Inferior parietal cortex (tissue), 1 donor: Measurements from ENCODE around the gene NPRL2.

Source experiments
- DNase-seq: peaks from one replicate; pipeline ENCODE4 v3.0.0-alpha.2; 2016; ENCODE audit errors: extremely low spot score

The NPRL2 gene

GRCh38 chr3:50327943-50328691, 22.5 kb downstream of the NPRL2 start, which contains the start of gene TUSC2:
Gene TUSC2 (minus strand): TSS chr3:50328223. CDS start chr3:50328099, 124 bp downstream.
- DNase-seq: peak; percentile 98

- no peak for DNase-seq
Observed at GRCh38 chr3:50327129-50327528, 23.4 kb downstream of the NPRL2 start.

DNA sequence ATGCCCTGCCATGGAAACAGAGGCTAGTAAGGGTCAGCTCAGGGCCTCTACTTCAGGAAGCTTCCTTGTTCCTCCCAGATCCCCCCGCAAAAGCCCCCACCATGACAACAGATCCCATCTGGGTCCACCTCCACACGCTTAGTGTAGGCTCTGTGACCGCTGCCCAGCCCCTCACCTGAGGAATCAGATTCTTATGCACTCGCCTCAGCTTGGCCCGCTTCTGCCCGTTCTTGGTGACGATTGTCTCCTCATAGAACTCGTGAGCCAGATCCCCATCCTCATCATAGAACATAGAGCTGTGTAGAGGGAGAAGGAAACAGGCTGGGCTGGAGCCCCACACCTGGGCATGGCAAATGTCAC, 24.4 kb downstream of the NPRL2 start:
- no peak for DNase-seq

- DNase-seq: no peak
Observed at GRCh38 chr3:50325497-50326181, 24.9 kb downstream of the NPRL2 start.

DNA sequence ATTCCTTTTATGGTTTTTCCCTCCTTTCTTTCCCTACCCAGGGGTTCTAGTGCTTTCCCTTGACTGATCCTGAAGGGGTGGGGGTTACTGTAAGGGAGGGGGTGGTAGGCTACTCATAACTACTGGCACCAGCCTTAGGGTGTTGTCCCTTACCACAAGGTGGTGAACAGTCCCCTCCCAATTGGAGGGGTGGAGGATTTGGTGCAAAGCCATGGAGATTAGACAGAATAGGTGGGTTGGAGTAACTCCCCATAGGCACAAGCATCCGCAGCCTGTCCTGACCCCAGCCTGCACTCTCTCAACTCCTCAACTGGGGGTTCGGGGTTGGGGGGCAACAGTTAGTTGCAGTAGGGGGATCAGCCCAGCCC, 25.5 kb downstream of the NPRL2 start:
- DNase-seq: no peak

DNA sequence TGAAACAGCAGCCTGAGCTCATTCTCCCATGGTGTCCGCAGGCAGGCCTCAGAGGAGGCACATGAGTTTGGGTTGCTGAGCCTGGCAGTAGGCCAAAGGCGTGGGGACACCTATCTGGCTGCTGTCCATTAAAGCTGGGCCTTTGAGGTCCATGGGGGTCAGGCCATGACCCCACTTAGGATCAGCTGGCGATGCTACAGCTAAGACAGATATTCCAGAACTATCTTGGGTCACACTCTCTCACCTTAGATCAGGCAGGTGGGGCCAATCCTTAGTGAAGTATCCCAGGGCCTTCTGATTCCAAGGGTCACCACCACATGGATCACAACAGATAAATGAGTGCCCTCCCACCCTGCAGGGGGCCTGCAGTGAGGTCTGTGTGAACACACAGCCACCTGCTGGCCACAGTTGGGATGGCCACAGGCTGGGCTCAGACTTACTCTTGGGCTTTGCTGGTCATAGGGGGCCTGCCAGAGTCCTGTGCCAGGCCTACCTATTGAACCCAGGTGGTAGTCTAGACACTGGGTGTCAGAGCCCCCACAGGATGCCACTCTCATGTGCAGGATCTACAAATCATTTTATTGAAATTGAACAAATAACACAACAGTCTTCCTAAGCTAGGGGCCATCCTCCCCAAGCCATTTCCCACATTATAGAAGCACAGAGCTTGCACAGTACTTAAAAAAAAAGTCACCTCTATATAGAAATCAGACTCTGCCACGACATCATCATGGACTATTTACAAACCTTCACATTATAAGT, 26.0 kb downstream of the NPRL2 start:
- DNase-seq: peak; percentile 73

DNA sequence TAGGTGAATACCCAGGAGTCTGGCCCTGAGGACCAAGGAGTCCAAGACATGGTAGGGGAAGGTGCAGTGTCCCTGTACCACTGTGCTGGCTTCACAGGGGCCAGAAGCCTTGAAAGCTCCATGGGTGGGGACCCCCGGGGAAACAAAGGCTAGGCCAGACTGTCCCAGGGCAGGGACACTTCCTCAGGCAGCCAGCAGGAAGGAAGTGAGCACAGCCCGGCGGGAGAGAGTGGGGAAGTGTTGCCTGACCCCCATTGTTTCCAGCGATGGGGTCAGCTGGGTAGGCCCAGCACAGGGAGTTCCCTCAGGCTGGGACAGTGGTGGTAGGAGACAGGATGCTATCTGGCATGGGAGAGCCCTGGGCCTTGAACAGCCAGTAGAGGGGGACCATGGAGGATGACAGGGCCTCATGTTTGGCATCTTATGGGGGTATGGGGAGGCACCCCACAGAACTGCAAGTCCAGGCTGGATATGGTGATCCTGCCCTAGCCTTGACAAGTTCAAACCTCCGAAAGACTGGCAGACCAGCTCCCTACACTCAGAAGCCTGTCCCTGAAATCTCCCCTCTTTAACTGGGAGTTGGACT, 26.9 kb downstream of the NPRL2 start:
- no peak for DNase-seq

DNA sequence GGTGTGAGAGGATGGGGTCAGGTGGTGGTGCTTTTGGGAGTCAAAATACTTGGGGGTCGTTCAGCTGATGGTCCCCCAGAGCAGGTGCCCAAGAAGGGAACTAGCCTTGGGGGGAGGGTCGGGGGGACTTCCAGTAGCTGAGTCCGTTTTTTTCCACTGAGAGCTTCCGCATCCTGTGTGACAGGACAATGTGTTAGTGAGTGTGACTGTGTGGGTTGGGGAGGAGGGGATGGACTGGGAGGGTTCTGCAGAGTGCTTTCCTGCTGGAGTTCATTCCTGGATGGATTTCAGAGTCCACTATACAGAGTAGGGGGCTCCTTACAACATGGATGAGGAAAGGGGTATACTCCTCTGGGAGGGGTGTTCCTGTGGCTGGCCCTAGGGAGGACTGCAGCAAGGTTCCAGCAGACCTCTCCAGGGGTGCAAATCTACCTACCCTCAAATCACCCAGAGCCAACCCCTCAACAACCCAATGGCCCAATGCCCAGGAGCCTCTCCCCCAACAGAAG, 27.4 kb downstream of the NPRL2 start:
- no peak for DNase-seq

- no peak for DNase-seq
Observed at GRCh38 chr3:50322386-50323091, 28.0 kb downstream of the NPRL2 start, which contains the start of gene HYAL2. Gene HYAL2 (minus strand): TSS chr3:50322745. CDS start chr3:50320489, 2,256 bp downstream.

DNA sequence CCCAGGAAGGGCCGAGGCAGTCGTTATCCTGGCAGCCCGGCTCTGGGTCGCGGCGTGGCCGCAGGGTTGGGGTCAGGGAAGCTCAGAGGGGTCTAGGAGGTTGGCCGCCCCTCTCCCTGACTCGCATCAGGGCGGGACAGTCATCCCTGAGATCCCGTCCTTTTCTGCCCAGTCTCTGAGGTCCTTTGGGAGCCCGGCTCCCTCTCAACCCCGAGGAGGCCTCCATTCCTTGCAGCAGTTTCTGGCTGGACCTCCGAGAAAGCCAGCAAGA, 28.5 kb downstream of the NPRL2 start:
- no peak for DNase-seq

- DNase-seq: peak; percentile 82
Observed at GRCh38 chr3:50321336-50322114, 29.1 kb downstream of the NPRL2 start.

DNA sequence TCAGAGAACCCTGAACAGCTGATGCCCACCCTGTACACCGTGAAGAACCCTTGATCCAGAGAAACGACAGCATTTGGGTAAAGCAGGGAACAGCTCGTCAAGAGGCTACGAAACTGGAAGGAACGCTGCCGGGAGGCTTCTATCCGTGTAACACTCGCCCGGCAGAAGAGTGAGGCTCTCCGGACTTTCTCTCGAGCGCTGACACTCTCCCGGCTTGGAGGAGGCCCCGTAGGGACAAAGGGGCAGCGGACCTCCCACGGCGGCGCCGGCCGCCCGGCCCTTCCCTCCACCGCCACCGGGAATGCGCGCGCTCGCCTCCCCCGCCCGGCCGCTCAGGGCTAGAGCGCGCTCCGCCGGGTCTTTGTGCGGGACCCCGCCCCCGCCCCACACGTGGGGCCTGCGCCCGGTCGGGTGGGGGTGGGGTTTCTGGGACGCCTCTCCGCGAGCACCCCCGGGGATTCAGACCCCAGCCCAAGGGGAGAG, 29.7 kb downstream of the NPRL2 start:
- peak; percentile 72 for DNase-seq

DNA sequence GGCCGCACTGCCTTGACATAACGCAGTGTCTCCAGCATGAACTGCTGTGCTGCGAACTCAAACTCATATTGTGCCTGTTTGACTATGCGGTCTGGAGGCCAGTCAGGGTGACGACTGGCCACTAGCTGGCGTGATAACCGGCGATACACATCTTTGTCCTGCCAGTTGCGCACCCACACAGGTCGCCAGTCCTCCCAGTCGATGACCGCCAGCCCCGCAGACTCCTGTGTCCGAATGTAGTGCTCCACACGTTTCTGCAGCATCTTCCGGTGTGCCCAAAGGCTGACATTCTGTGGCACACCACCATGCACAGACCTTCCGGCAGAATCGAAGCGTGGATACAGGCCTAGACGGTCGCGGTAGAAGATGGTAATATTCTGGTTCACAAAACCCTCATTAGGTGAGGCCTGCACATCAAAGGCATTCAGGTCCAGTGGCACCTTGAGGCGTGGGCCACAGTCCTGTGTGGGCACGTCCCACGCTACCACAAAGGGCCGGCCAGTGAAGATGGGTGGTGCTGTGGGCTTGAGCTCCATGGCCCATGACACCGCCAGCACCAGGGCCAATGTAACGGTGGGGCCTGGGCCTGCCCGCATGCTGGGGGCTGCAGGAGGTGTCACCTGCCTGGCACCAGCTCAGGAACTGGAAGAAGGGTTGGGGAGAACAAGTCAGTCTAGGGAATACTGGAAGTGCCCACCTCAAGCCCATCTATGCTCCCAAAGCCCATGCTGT, 30.5 kb downstream of the NPRL2 start:
- no peak for DNase-seq

- no peak for DNase-seq
Observed at GRCh38 chr3:50319181-50319893, 31.2 kb downstream of the NPRL2 start.

GRCh38 chr3:50318615-50319014, 32.0 kb downstream of the NPRL2 start:
- DNase-seq: no peak

- no peak for DNase-seq
Observed at GRCh38 chr3:50318163-50318562, 32.4 kb downstream of the NPRL2 start.

- DNase-seq: no peak
Observed at GRCh38 chr3:50317300-50317699, 33.3 kb downstream of the NPRL2 start.

- no peak for DNase-seq
Observed at GRCh38 chr3:50316657-50317242, 33.8 kb downstream of the NPRL2 start.

DNA sequence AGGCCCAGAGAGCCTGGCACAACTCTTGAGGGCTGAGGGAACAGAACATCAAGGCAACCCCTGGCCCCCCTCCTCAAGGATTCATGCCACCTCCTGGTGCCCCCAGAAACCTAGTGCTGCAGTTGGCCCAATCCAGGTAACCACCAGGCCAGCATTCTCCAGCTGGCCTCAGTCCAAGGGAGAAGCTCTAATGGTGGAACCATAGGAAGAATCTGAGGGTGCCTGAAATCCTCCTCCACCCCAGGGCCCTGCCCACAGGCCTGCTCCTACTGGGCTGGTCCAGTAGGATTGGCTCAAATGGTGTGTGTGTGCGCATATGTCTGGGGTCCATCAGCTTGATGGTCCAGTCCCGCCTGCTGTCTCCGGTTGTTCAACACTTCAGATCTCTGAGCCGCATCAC, 35.8 kb downstream of the NPRL2 start:
- DNase-seq: no peak
